ENCODE measurements around the gene OR7D2.

OR7D2 gene

GRCh38 chr19:9166846-9167245, 11.9 kb upstream of the OR7D2 start:
- Histone ChIP-seq H3K27me3 (ENCODE audit: insufficient read depth, low read length) (no peaks in the 10 kb centered on the region), H3K4me1 (ENCODE audit: insufficient read depth, low read length, severe bottlenecking) (no peaks in the 10 kb centered on the region), H3K36me3 (ENCODE audit: insufficient read depth, low read length) (peaks cover 44% of the 10 kb centered on the region)

GRCh38 chr19:9171393-9171991, 7.3 kb upstream of the OR7D2 start:
- H3F3A ChIP-seq (ENCODE audit: insufficient read depth, low read length) = no peaks in the 10 kb centered on the region
- TF ChIP-seq CTCF (IDR thresholded peaks at IDR 0.05; ENCODE audit: low read length) = no peak
- TF ChIP-seq EZH2 (IDR thresholded peaks at IDR 0.05; ENCODE audit: borderline replicate concordance, low read length) = no peak
- H4K20me1 ChIP-seq (ENCODE audit: insufficient read depth, low read length) = no peaks in the 10 kb centered on the region
- no peak overlapping the region for H2AFZ ChIP-seq (ENCODE audit: low read length)
- no peaks in the 10 kb centered on the region for H3K4me1 ChIP-seq (ENCODE audit: insufficient read depth, low read length, severe bottlenecking)
- H3K9me3 ChIP-seq (ENCODE audit: low read length) = no peaks in the 10 kb centered on the region
- H3K9ac ChIP-seq (ENCODE audit: low read length) = no peak overlapping the region
- no peak overlapping the region for H3K4me3 ChIP-seq (ENCODE audit: low read depth, low read length, poor library complexity, severe bottlenecking)
- no peaks in the 10 kb centered on the region for H3K27me3 ChIP-seq (ENCODE audit: insufficient read depth, low read length)
- H3K36me3 ChIP-seq (ENCODE audit: insufficient read depth, low read length) = peaks cover 7% of the 10 kb centered on the region
- H3K79me2 ChIP-seq (ENCODE audit: insufficient read depth, low read length) = no peaks in the 10 kb centered on the region
- no peak overlapping the region for H3K4me2 ChIP-seq (ENCODE audit: low read length)
- H3K9me2 ChIP-seq (ENCODE audit: low read depth, low read length) = no peaks in the 10 kb centered on the region
- H3K27ac ChIP-seq (ENCODE audit: low read depth, low read length, poor library complexity, severe bottlenecking) = no peak overlapping the region

More at GRCh38 chr19:9166846-9167245, 11.9 kb upstream of the OR7D2 start:
- Histone ChIP-seq H3K9me3 (ENCODE audit: low read length) (peaks cover 8% of the 10 kb centered on the region), H2AFZ (ENCODE audit: low read length) (no peak overlapping the region), H3K4me2 (ENCODE audit: low read length) (no peak overlapping the region), H3K79me2 (ENCODE audit: insufficient read depth, low read length) (no peaks in the 10 kb centered on the region), H3K4me3 (ENCODE audit: low read depth, low read length, poor library complexity, severe bottlenecking) (no peak overlapping the region), H3F3A (ENCODE audit: insufficient read depth, low read length) (no peaks in the 10 kb centered on the region), H3K27ac (ENCODE audit: low read depth, low read length, poor library complexity, severe bottlenecking) (no peak overlapping the region), H3K9ac (ENCODE audit: low read length) (no peak overlapping the region), H4K20me1 (ENCODE audit: insufficient read depth, low read length) (no peaks in the 10 kb centered on the region), H3K9me2 (ENCODE audit: low read depth, low read length) (no peaks in the 10 kb centered on the region)
- TF ChIP-seq EZH2 (IDR thresholded peaks at IDR 0.05; ENCODE audit: borderline replicate concordance, low read length) (no peak), CTCF (IDR thresholded peaks at IDR 0.05; ENCODE audit: low read length) (no peak)

- no peaks in the 10 kb centered on the region for H3K36me3 ChIP-seq (ENCODE audit: insufficient read depth, low read length)
- TF ChIP-seq CTCF (IDR thresholded peaks at IDR 0.05; ENCODE audit: low read length) (no peak), EZH2 (IDR thresholded peaks at IDR 0.05; ENCODE audit: borderline replicate concordance, low read length) (no peak)
- no peak overlapping the region for H3K27ac ChIP-seq (ENCODE audit: low read depth, low read length, poor library complexity, severe bottlenecking)
- no peaks in the 10 kb centered on the region for H3F3A ChIP-seq (ENCODE audit: insufficient read depth, low read length)
- no peak overlapping the region for H3K4me2 ChIP-seq (ENCODE audit: low read length)
- H3K4me3 ChIP-seq (ENCODE audit: low read depth, low read length, poor library complexity, severe bottlenecking) = no peak overlapping the region
- H3K79me2 ChIP-seq (ENCODE audit: insufficient read depth, low read length) = no peaks in the 10 kb centered on the region
- H3K27me3 ChIP-seq (ENCODE audit: insufficient read depth, low read length) = no peaks in the 10 kb centered on the region
- no peak overlapping the region for H3K9ac ChIP-seq (ENCODE audit: low read length)
- no peaks in the 10 kb centered on the region for H3K9me2 ChIP-seq (ENCODE audit: low read depth, low read length)
- no peaks in the 10 kb centered on the region for H4K20me1 ChIP-seq (ENCODE audit: insufficient read depth, low read length)
- no peak overlapping the region for H2AFZ ChIP-seq (ENCODE audit: low read length)
- no peaks in the 10 kb centered on the region for H3K4me1 ChIP-seq (ENCODE audit: insufficient read depth, low read length, severe bottlenecking)
- no peaks in the 10 kb centered on the region for H3K9me3 ChIP-seq (ENCODE audit: low read length)
These were observed 3.5 kb upstream of the OR7D2 start for GRCh38 chr19:9175326-9175725.

Measured in OCI-LY1 (cell line).